Muscle of arm (tissue), 12 donors: ENCODE data around the gene MGST2. TPM values are rescaled to one million over a fixed set of nuclear protein-coding genes. Genes with fewer than 3 reads are reported as not detected.

ENCODE experiments used
- DNase-seq: peaks from one replicate; pipeline ENCODE4 v3.0.0-alpha.2; 2013
- polyA plus RNA-seq, 12 donors: library from polyadenylated mRNA; unstranded; fragments of 120-200 nt; gene quantifications; one replicate each; pipeline ENCODE4 v1.2.1, GENCODE V29; 2013; ENCODE audit not compliant: insufficient read length in 12 of 12

MGST2 gene
- polyA plus RNA-seq, 12 donors = 48.0 to 73.7 (median 53.7) TPM; not detected in 1

- DNase-seq = no peak
Measured at GRCh38 chr4:139639654-139640053, 26.0 kb upstream of the MGST2 start.

- DNase-seq = no peak
Measured at GRCh38 chr4:139641218-139641617, 24.4 kb upstream of the MGST2 start.

GRCh38 chr4:139642364-139642763, 23.3 kb upstream of the MGST2 start:
- DNase-seq = no peak

GRCh38 chr4:139643042-139643895, 22.4 kb upstream of the MGST2 start:
- DNase-seq = no peak

- no peak for DNase-seq
Measured at GRCh38 chr4:139645458-139645857, 20.2 kb upstream of the MGST2 start.

- no peak for DNase-seq
Measured at GRCh38 chr4:139647184-139647583, 18.4 kb upstream of the MGST2 start.

GRCh38 chr4:139647952-139648351, 17.7 kb upstream of the MGST2 start:
- no peak for DNase-seq

- peak; percentile 92 for DNase-seq
Measured at GRCh38 chr4:139651282-139652194, 14.1 kb upstream of the MGST2 start.

GRCh38 chr4:139654516-139654915, 11.1 kb upstream of the MGST2 start:
- DNase-seq = no peak

- no peak for DNase-seq
Measured at GRCh38 chr4:139655116-139655515, 10.5 kb upstream of the MGST2 start.

GRCh38 chr4:139656614-139657486, 8.8 kb upstream of the MGST2 start:
- DNase-seq = peak; percentile 59

- no peak for DNase-seq
Measured at GRCh38 chr4:139658185-139658584, 7.4 kb upstream of the MGST2 start.

GRCh38 chr4:139658586-139659382, 6.8 kb upstream of the MGST2 start:
- no peak for DNase-seq

GRCh38 chr4:139659735-139660424, 5.7 kb upstream of the MGST2 start:
- no peak for DNase-seq

GRCh38 chr4:139660568-139661043, 5.0 kb upstream of the MGST2 start:
- no peak for DNase-seq

- DNase-seq = no peak
Measured at GRCh38 chr4:139663561-139664138, 2.0 kb upstream of the MGST2 start.

- DNase-seq = no peak
Measured at GRCh38 chr4:139664442-139664841, 1.2 kb upstream of the MGST2 start.

- DNase-seq = no peak
Measured at GRCh38 chr4:139665079-139665689, 435 bp upstream of the MGST2 start.

GRCh38 chr4:139666735-139667281, 1.2 kb downstream of the MGST2 start:
- peak; percentile 58 for DNase-seq
